GM18526 (cell line): ENCODE results near the gene NHERF2.

Experiments used
- POLR2A ChIP-seq: IDR thresholded peaks from 3 replicates; pipeline ENCODE4 v1.6.1; 2011; ENCODE audit not compliant: insufficient read length; ENCODE audit errors: extremely low read depth

Gene NHERF2

GRCh38 chr16:2009164-2009711 is 17.5 kb upstream of the NHERF2 start:
- no peak for TF ChIP-seq POLR2A

- TF ChIP-seq POLR2A = peak; percentile 91
Measured at GRCh38 chr16:2009791-2010510, 16.8 kb upstream of the NHERF2 start, which contains the start of gene ZNF598. Gene ZNF598, minus strand, starts transcription at chr16:2009821.

- no peak for TF ChIP-seq POLR2A
Measured at GRCh38 chr16:2013527-2013926, 13.2 kb upstream of the NHERF2 start.

DNA sequence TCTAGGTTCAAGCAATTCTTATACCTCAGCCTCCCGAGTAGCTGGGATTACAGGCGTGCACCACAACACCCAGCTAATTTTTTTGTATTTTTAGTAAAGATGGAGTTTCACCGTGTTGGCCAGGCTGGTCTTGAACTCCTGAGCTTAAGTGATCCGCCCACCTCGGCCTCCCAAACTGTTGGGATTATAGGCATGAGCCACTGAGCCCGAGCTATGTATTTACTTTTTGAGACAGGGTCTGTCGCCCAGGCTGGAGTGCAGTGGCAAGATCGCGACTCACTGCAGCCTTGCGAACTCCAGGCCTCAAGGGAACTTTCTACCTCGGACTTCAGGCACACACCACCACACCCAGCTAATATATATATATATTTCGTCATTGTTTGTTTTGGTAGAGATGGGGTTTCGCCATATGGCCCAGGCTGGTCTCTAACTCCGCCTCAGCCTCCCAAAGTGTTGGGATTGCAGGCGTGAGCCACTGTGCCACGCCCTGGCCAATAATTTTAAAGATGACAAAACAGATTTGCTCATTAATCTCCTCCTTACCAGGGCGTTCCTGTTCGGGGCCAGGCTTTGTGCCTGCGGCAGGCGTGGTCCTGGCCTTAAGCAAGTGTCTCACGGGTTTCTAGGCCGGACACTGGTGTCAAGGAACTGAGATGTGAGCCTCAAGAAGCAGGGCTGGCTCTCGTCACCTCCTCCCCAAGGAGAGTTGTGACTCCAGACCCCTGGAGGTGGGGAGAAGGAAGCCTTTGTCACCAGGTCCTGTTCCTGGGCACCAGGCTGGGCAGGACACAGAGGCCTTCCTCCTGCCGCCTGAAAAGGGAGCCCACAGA is 11.4 kb upstream of the NHERF2 start:
- no peak for TF ChIP-seq POLR2A

DNA sequence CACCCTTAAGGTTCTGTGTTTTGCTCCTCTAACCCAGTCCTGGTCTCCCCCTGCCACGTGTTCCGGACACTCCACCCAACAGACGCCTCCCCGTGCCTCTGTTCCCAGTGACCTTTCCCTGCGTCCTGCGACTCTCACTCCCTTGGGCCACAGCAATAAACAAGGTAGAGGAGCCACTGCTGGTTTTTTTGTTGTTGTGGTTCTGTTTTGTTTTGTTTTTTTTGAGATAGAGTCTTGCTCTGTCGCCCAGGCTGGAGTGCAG is 10.8 kb upstream of the NHERF2 start:
- no peak for TF ChIP-seq POLR2A

DNA sequence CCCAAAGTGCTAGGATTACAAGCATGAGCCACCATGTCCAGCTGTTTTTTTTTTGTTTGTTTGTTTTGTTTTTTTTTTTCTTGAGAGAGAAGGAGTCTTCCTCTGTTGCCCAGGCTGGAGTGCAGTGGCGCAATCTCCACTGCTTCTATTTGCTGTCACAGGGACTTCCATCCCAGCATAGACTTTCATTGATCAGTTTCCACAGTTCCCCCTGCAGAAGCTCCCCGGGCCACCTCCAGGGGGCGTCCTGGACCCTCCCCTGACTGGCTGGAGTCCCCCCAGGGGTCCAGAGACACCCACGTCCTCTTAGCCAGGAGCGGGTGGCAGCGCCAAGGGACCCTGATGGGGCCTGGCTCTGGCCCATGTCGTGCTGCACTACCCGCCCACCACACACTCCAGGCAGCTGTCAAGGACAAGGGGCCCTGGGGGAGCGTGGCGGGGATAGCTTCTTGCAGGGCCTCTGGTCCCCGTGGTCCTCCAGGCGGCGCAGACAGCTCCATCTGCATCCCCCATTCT is 10.2 kb upstream of the NHERF2 start:
- no peak for TF ChIP-seq POLR2A

DNA sequence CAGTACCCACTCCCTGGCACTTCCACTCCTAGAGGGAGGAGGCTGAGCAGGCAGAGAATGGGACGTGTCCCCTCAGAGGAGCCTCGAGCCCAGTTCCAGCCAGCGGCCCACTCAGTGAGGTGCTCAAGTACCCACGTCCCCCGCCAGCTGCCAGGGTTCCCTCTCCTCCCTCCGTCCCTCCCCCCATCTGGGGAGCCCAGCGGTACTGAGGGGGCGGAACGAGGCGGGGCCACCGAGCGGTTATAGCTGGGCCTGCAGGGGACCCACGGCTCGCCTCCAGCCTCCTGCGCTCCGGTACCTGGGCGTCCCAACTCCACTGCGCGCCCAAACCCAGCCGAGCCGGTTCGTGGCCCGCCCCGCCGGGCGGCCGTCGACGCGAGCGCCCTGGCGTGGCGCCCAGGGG is 7.2 kb upstream of the NHERF2 start, which contains the start of gene NPW:
NPW (plus strand) TSS at position 268 of the 403 bp plus-strand sequence.
- no peak for TF ChIP-seq POLR2A

DNA sequence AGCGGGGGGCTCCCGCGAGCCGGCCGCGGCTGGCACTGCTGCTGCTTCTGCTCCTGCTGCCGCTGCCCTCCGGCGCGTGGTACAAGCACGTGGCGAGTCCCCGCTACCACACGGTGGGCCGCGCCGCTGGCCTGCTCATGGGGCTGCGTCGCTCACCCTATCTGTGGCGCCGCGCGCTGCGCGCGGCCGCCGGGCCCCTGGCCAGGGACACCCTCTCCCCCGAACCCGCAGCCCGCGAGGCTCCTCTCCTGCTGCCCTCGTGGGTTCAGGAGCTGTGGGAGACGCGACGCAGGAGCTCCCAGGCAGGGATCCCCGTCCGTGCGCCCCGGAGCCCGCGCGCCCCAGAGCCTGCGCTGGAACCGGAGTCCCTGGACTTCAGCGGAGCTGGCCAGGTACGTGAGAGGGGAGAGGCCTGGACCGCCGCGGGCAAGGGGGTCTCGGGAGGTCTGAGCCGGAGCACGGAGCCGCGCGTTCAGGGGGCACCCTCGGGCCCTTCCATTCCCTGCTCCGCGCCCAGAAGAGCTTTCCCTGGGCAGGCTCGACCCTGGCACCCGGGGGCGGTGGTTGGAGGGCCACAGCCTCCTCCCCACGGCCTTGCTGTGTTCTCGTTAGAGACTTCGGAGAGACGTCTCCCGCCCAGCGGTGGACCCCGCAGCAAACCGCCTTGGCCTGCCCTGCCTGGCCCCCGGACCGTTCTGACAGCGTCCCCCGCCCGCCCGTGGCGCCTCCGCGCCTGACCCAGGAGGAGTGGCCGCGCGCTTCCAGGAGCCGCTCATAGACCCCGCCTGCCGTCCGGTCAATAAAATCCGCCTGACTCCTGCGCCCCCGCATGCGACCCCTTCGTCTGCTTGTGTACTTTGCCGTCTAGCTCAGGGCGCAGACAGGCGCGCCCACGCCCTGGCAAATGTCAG is 6.5 kb upstream of the NHERF2 start:
- TF ChIP-seq POLR2A = no peak

GRCh38 chr16:2022723-2023091 is 4.0 kb upstream of the NHERF2 start:
- TF ChIP-seq POLR2A = no peak

- TF ChIP-seq POLR2A = peak; percentile 36
Measured at GRCh38 chr16:2023092-2024031, 3.3 kb upstream of the NHERF2 start.

GRCh38 chr16:2024032-2024420 is 2.7 kb upstream of the NHERF2 start:
- TF ChIP-seq POLR2A = no peak

DNA sequence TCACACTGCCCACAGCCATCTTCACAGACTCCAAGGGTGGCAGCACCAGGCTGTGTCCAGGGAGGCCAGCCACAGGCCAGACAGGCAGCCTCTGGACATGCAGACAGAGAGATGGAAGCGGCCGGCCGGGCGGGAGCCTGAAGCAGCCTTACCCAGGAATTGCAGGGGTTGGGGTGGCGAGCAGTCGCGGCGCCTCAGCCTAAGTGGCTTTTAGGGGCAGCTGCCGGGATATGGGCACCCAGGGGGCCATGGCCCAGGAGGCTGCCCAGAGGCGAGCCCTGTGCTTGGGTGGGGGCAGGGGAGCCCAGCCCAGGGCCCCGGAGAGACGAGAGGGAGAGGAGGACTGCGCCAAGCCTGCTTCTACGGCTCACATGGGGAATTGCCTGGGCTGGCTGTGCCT is 1.5 kb upstream of the NHERF2 start:
- TF ChIP-seq POLR2A = no peak

GRCh38 chr16:2025878-2026460 is 733 bp upstream of the NHERF2 start:
- TF ChIP-seq POLR2A = no peak

DNA sequence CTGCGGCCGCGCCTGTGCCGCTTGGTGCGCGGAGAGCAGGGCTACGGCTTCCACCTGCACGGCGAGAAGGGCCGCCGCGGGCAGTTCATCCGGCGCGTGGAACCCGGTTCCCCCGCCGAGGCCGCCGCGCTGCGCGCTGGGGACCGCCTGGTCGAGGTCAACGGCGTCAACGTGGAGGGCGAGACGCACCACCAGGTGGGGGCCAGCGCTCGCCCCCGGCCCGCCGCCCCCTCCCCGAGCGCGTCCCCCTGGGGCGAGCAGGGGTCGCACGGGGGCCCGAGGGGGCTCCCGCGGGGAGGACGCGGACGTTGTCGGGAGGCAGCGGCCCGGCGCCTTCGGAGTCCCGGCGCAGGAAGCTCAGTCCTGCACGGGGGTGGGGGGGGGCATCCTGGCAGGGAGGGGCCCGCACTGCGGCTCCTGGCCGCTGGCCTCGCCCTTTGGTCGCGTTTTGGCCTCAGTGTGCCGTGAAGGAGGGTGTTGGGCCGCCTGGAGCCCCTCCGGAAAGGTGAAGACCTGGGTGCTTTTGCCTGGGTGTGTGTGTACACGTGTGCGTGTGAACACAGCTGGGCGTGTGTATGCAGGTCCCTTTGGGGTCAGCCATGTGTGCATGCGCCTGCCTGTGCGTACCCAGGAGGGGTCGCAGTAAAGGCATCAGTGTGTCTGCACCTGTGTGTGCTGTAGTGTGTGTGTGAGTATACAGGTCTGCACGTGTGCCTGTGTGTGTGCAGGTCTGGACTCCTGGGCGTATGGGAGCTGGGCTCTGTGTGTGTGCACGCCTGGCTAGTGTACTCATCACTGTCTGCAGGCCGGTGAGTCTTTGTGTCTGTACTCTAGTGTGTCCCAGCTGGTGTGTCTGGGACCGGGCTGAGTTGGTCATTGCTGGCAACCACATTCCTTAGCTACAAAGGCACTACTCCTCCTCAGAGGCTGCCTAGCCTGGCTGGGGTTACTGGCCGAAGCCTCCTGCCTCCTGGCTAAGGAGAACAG is 615 bp downstream of the NHERF2 start:
- no peak for TF ChIP-seq POLR2A
